ENCODE measurements around the gene ABI3BP.

ABI3BP gene

GRCh38 chr3:100802126-100802525, 191.1 kb downstream of the ABI3BP start:
- Histone ChIP-seq H3K14ac (ENCODE audit: low read length) (no peak overlapping the region), H3K79me1 (ENCODE audit: low read length) (no peaks in the 10 kb centered on the region), H2AK5ac (ENCODE audit: low read length) (no peak overlapping the region), H4K91ac (ENCODE audit: low read depth, low read length) (no peak overlapping the region), H3K9me3 (ENCODE audit: insufficient read depth, low read depth, low read length) (no peaks in the 10 kb centered on the region), H2BK120ac (ENCODE audit: insufficient read depth, low read length, poor library complexity) (no peak overlapping the region), H3K79me2 (ENCODE audit: control insufficient read depth, insufficient read depth, low read length, poor library complexity) (no peaks in the 10 kb centered on the region), H3K9ac (ENCODE audit: low read length) (no peak overlapping the region), H3K4me2 (ENCODE audit: low read length) (no peak overlapping the region), H2AFZ (ENCODE audit: insufficient read depth, low read length, poor library complexity) (no peak overlapping the region), H3K4me1 (ENCODE audit: control insufficient read depth in 1 of 2, insufficient read depth in 2 of 2, low read length in 2 of 2) (no peaks in the 10 kb centered on the region), H3K4me3 (ENCODE audit: low read depth, low read length) (no peak overlapping the region), H3K27ac (ENCODE audit: low read depth, low read length) (no peak overlapping the region), H2BK12ac (ENCODE audit: low read length) (no peak overlapping the region), H3K4ac (ENCODE audit: low read depth, low read length) (no peak overlapping the region), H4K12ac (ENCODE audit: low read depth, low read length) (no peak overlapping the region), H3K36me3 (ENCODE audit: control insufficient read depth in 1 of 2, insufficient read depth in 2 of 2, low read length in 2 of 2) (no peaks in the 10 kb centered on the region), H2BK5ac (ENCODE audit: low read depth, low read length, poor library complexity) (no peak overlapping the region), H4K8ac (ENCODE audit: low read depth, low read length) (no peak overlapping the region), H3K23ac (ENCODE audit: low read length) (no peak overlapping the region), H3K27me3 (ENCODE audit: insufficient read depth, low read length) (no peaks in the 10 kb centered on the region), H3K18ac (ENCODE audit: low read length) (no peak overlapping the region)
- DNase-seq, result no peak
- no CpG with 5 or more reads among the region's 2 CpGs for WGBS (ENCODE audit: extremely low coverage, insufficient coverage, insufficient read length)

GRCh38 chr3:100798012-100798411, 195.2 kb downstream of the ABI3BP start:
- Histone ChIP-seq H3K9ac (ENCODE audit: low read length) (no peak overlapping the region), H3K4me2 (ENCODE audit: low read length) (no peak overlapping the region), H3K79me1 (ENCODE audit: low read length) (no peaks in the 10 kb centered on the region), H4K91ac (ENCODE audit: low read depth, low read length) (no peak overlapping the region), H2BK12ac (ENCODE audit: low read length) (no peak overlapping the region), H2BK120ac (ENCODE audit: insufficient read depth, low read length, poor library complexity) (no peak overlapping the region), H2AK5ac (ENCODE audit: low read length) (no peak overlapping the region), H3K4me3 (ENCODE audit: low read depth, low read length) (no peak overlapping the region), H3K18ac (ENCODE audit: low read length) (no peak overlapping the region), H3K4me1 (ENCODE audit: control insufficient read depth in 1 of 2, insufficient read depth in 2 of 2, low read length in 2 of 2) (no peaks in the 10 kb centered on the region), H3K9me3 (ENCODE audit: insufficient read depth, low read depth, low read length) (no peaks in the 10 kb centered on the region), H3K27me3 (ENCODE audit: insufficient read depth, low read length) (no peaks in the 10 kb centered on the region), H3K79me2 (ENCODE audit: control insufficient read depth, insufficient read depth, low read length, poor library complexity) (no peaks in the 10 kb centered on the region), H3K23ac (ENCODE audit: low read length) (no peak overlapping the region), H4K12ac (ENCODE audit: low read depth, low read length) (no peak overlapping the region), H2BK5ac (ENCODE audit: low read depth, low read length, poor library complexity) (no peak overlapping the region), H3K14ac (ENCODE audit: low read length) (no peak overlapping the region), H4K8ac (ENCODE audit: low read depth, low read length) (no peak overlapping the region), H3K4ac (ENCODE audit: low read depth, low read length) (no peak overlapping the region), H2AFZ (ENCODE audit: insufficient read depth, low read length, poor library complexity) (no peak overlapping the region), H3K36me3 (ENCODE audit: control insufficient read depth in 1 of 2, insufficient read depth in 2 of 2, low read length in 2 of 2) (no peaks in the 10 kb centered on the region), H3K27ac (ENCODE audit: low read depth, low read length) (no peak overlapping the region)
- no peak for DNase-seq
- WGBS (ENCODE audit: extremely low coverage, insufficient coverage, insufficient read length), result no CpG with 5 or more reads among the region's 1 CpG

GRCh38 chr3:100796556-100796955, 196.7 kb downstream of the ABI3BP start:
- Histone ChIP-seq H3K4ac (ENCODE audit: low read depth, low read length) (no peak overlapping the region), H4K91ac (ENCODE audit: low read depth, low read length) (no peak overlapping the region), H2BK120ac (ENCODE audit: insufficient read depth, low read length, poor library complexity) (no peak overlapping the region), H3K36me3 (ENCODE audit: control insufficient read depth in 1 of 2, insufficient read depth in 2 of 2, low read length in 2 of 2) (no peaks in the 10 kb centered on the region), H2BK12ac (ENCODE audit: low read length) (no peak overlapping the region), H3K79me2 (ENCODE audit: control insufficient read depth, insufficient read depth, low read length, poor library complexity) (no peaks in the 10 kb centered on the region), H3K4me2 (ENCODE audit: low read length) (no peak overlapping the region), H2AK5ac (ENCODE audit: low read length) (no peak overlapping the region), H3K4me3 (ENCODE audit: low read depth, low read length) (no peak overlapping the region), H3K27ac (ENCODE audit: low read depth, low read length) (no peak overlapping the region), H2AFZ (ENCODE audit: insufficient read depth, low read length, poor library complexity) (no peak overlapping the region), H3K79me1 (ENCODE audit: low read length) (no peaks in the 10 kb centered on the region), H3K23ac (ENCODE audit: low read length) (no peak overlapping the region), H4K8ac (ENCODE audit: low read depth, low read length) (no peak overlapping the region), H3K9me3 (ENCODE audit: insufficient read depth, low read depth, low read length) (no peaks in the 10 kb centered on the region), H3K14ac (ENCODE audit: low read length) (no peak overlapping the region), H3K4me1 (ENCODE audit: control insufficient read depth in 1 of 2, insufficient read depth in 2 of 2, low read length in 2 of 2) (no peaks in the 10 kb centered on the region), H3K9ac (ENCODE audit: low read length) (no peak overlapping the region), H3K27me3 (ENCODE audit: insufficient read depth, low read length) (no peaks in the 10 kb centered on the region), H3K18ac (ENCODE audit: low read length) (no peak overlapping the region), H4K12ac (ENCODE audit: low read depth, low read length) (no peak overlapping the region), H2BK5ac (ENCODE audit: low read depth, low read length, poor library complexity) (no peak overlapping the region)
- WGBS (ENCODE audit: extremely low coverage, insufficient coverage, insufficient read length), result no CpG with 5 or more reads among the region's 2 CpGs
- peak in 1 of 2 donors; percentile 26 for DNase-seq

GRCh38 chr3:100789579-100789978, 203.6 kb downstream of the ABI3BP start:
- no CpG with 5 or more reads among the region's 2 CpGs for WGBS (ENCODE audit: extremely low coverage, insufficient coverage, insufficient read length)

More at GRCh38 chr3:100789579-100789978, 203.6 kb downstream of the ABI3BP start:
- Histone ChIP-seq H3K36me3 (ENCODE audit: control insufficient read depth in 1 of 2, insufficient read depth in 2 of 2, low read length in 2 of 2) (no peaks in the 10 kb centered on the region), H4K91ac (ENCODE audit: low read depth, low read length) (no peak overlapping the region), H2BK120ac (ENCODE audit: insufficient read depth, low read length, poor library complexity) (no peak overlapping the region), H3K79me2 (ENCODE audit: control insufficient read depth, insufficient read depth, low read length, poor library complexity) (no peaks in the 10 kb centered on the region), H2AFZ (ENCODE audit: insufficient read depth, low read length, poor library complexity) (no peak overlapping the region), H2BK12ac (ENCODE audit: low read length) (no peak overlapping the region), H3K4me1 (ENCODE audit: control insufficient read depth in 1 of 2, insufficient read depth in 2 of 2, low read length in 2 of 2) (no peaks in the 10 kb centered on the region), H3K9me3 (ENCODE audit: insufficient read depth, low read depth, low read length) (no peaks in the 10 kb centered on the region), H3K4me3 (ENCODE audit: low read depth, low read length) (no peak overlapping the region), H4K12ac (ENCODE audit: low read depth, low read length) (no peak overlapping the region), H3K4me2 (ENCODE audit: low read length) (no peak overlapping the region), H3K23ac (ENCODE audit: low read length) (no peak overlapping the region), H2BK5ac (ENCODE audit: low read depth, low read length, poor library complexity) (no peak overlapping the region), H3K14ac (ENCODE audit: low read length) (no peak overlapping the region), H4K8ac (ENCODE audit: low read depth, low read length) (no peak overlapping the region), H3K27me3 (ENCODE audit: insufficient read depth, low read length) (no peaks in the 10 kb centered on the region), H2AK5ac (ENCODE audit: low read length) (no peak overlapping the region), H3K27ac (ENCODE audit: low read depth, low read length) (no peak overlapping the region), H3K4ac (ENCODE audit: low read depth, low read length) (no peak overlapping the region), H3K9ac (ENCODE audit: low read length) (no peak overlapping the region), H3K79me1 (ENCODE audit: low read length) (no peaks in the 10 kb centered on the region), H3K18ac (ENCODE audit: low read length) (no peak overlapping the region)
- no peak for DNase-seq

Data from trophoblast cell (in vitro differentiated cells and primary cell).